ENCODE data around the gene ANKRD44. TPM values are rescaled to one million over a fixed set of nuclear protein-coding genes. Genes with fewer than 3 reads are reported as not detected.
A peak's percentile ranks its signal among the peaks of the same experiment; 100 is the strongest.

Gene ANKRD44
- total and polyA plus RNA-seq, 4 donors, result 25.9 to 63.5 (median 31.5) TPM

- WGBS (ENCODE audit: insufficient coverage), result 67% methylated on average over 2 of the region's 4 CpGs
Observed at GRCh38 chr2:197108758-197109157, 201.8 kb downstream of the ANKRD44 start.

GRCh38 chr2:197107291-197108269 is 203.0 kb downstream of the ANKRD44 start:
- H3K4me1 ChIP-seq (ENCODE audit: control insufficient read depth, insufficient read depth, low read length), result peaks cover 12% of the 10 kb centered on the region
- 89% methylated on average over 1 of the region's 2 CpGs for WGBS (ENCODE audit: insufficient coverage)
- no peaks in the 10 kb centered on the region for H3K27me3 ChIP-seq (ENCODE audit: control insufficient read depth, insufficient read depth, low read length)
- peak overlapping the region; percentile 45 for H3K27ac ChIP-seq (ENCODE audit: low read depth, low read length)
- H3K36me3 ChIP-seq (ENCODE audit: control insufficient read depth, insufficient read depth, low read length), result no peaks in the 10 kb centered on the region
- no peaks in the 10 kb centered on the region for H3K9me3 ChIP-seq (ENCODE audit: control insufficient read depth, insufficient read depth, low read length)
- H3K4me3 ChIP-seq (ENCODE audit: low read depth, low read length), result no peak overlapping the region
- DNase-seq (ENCODE audit: low read depth in 4 of 6, low spot score in 6 of 6), result peak in 1 of 6 donors; percentile 48

More at GRCh38 chr2:197108758-197109157, 201.8 kb downstream of the ANKRD44 start:
- Histone ChIP-seq H3K36me3 (ENCODE audit: control insufficient read depth, insufficient read depth, low read length) (no peaks in the 10 kb centered on the region), H3K9me3 (ENCODE audit: control insufficient read depth, insufficient read depth, low read length) (no peaks in the 10 kb centered on the region), H3K27me3 (ENCODE audit: control insufficient read depth, insufficient read depth, low read length) (no peaks in the 10 kb centered on the region), H3K4me1 (ENCODE audit: control insufficient read depth, insufficient read depth, low read length) (peaks cover 12% of the 10 kb centered on the region), H3K27ac (ENCODE audit: low read depth, low read length) (no peak overlapping the region), H3K4me3 (ENCODE audit: low read depth, low read length) (no peak overlapping the region)
- DNase-seq (ENCODE audit: low read depth in 4 of 6, low spot score in 6 of 6), result peak in 1 of 6 donors; percentile 45

GRCh38 chr2:197103363-197103762 is 207.2 kb downstream of the ANKRD44 start:
- Histone ChIP-seq H3K27ac (ENCODE audit: low read depth, low read length) (no peak overlapping the region), H3K27me3 (ENCODE audit: control insufficient read depth, insufficient read depth, low read length) (no peaks in the 10 kb centered on the region), H3K4me3 (ENCODE audit: low read depth, low read length) (no peak overlapping the region), H3K9me3 (ENCODE audit: control insufficient read depth, insufficient read depth, low read length) (no peaks in the 10 kb centered on the region), H3K36me3 (ENCODE audit: control insufficient read depth, insufficient read depth, low read length) (peaks cover 2% of the 10 kb centered on the region), H3K4me1 (ENCODE audit: control insufficient read depth, insufficient read depth, low read length) (peaks cover 4% of the 10 kb centered on the region)
- no peak for DNase-seq (ENCODE audit: low read depth in 4 of 6, low spot score in 6 of 6)
- WGBS (ENCODE audit: insufficient coverage), result no CpG with 5 or more reads among the region's 1 CpG

GRCh38 chr2:197102231-197102630 is 208.3 kb downstream of the ANKRD44 start:
- no peak overlapping the region for H3K27ac ChIP-seq (ENCODE audit: low read depth, low read length)
- H3K27me3 ChIP-seq (ENCODE audit: control insufficient read depth, insufficient read depth, low read length), result no peaks in the 10 kb centered on the region
- H3K4me1 ChIP-seq (ENCODE audit: control insufficient read depth, insufficient read depth, low read length), result no peaks in the 10 kb centered on the region
- DNase-seq (ENCODE audit: low read depth in 4 of 6, low spot score in 6 of 6), result no peak
- WGBS (ENCODE audit: insufficient coverage), result no CpG with 5 or more reads among the region's 1 CpG
- peaks cover 2% of the 10 kb centered on the region for H3K36me3 ChIP-seq (ENCODE audit: control insufficient read depth, insufficient read depth, low read length)
- H3K4me3 ChIP-seq (ENCODE audit: low read depth, low read length), result no peak overlapping the region
- no peaks in the 10 kb centered on the region for H3K9me3 ChIP-seq (ENCODE audit: control insufficient read depth, insufficient read depth, low read length)

GRCh38 chr2:197101519-197101918 is 209.1 kb downstream of the ANKRD44 start:
- no CpG with 5 or more reads among the region's 2 CpGs for WGBS (ENCODE audit: insufficient coverage)
- Histone ChIP-seq H3K9me3 (ENCODE audit: control insufficient read depth, insufficient read depth, low read length) (no peaks in the 10 kb centered on the region), H3K27me3 (ENCODE audit: control insufficient read depth, insufficient read depth, low read length) (no peaks in the 10 kb centered on the region), H3K4me3 (ENCODE audit: low read depth, low read length) (no peak overlapping the region), H3K27ac (ENCODE audit: low read depth, low read length) (no peak overlapping the region), H3K36me3 (ENCODE audit: control insufficient read depth, insufficient read depth, low read length) (peaks cover 2% of the 10 kb centered on the region), H3K4me1 (ENCODE audit: control insufficient read depth, insufficient read depth, low read length) (no peaks in the 10 kb centered on the region)
- no peak for DNase-seq (ENCODE audit: low read depth in 4 of 6, low spot score in 6 of 6)

GRCh38 chr2:197097578-197098366 is 212.8 kb downstream of the ANKRD44 start:
- Histone ChIP-seq H3K4me1 (ENCODE audit: control insufficient read depth, insufficient read depth, low read length) (no peaks in the 10 kb centered on the region), H3K27me3 (ENCODE audit: control insufficient read depth, insufficient read depth, low read length) (no peaks in the 10 kb centered on the region), H3K36me3 (ENCODE audit: control insufficient read depth, insufficient read depth, low read length) (peaks cover 2% of the 10 kb centered on the region), H3K9me3 (ENCODE audit: control insufficient read depth, insufficient read depth, low read length) (no peaks in the 10 kb centered on the region), H3K27ac (ENCODE audit: low read depth, low read length) (peak overlapping the region; percentile 38), H3K4me3 (ENCODE audit: low read depth, low read length) (no peak overlapping the region)
- WGBS (ENCODE audit: insufficient coverage), result 44% methylated on average over 5 of the region's 7 CpGs
- DNase-seq (ENCODE audit: low read depth in 4 of 6, low spot score in 6 of 6), result peak in 2 of 6 donors; percentile 48 to 81

- H3K4me3 ChIP-seq (ENCODE audit: low read depth, low read length), result no peak overlapping the region
- H3K27me3 ChIP-seq (ENCODE audit: control insufficient read depth, insufficient read depth, low read length), result no peaks in the 10 kb centered on the region
- 54% methylated on average over 2 of the region's 2 CpGs for WGBS (ENCODE audit: insufficient coverage)
- H3K36me3 ChIP-seq (ENCODE audit: control insufficient read depth, insufficient read depth, low read length), result peaks cover 2% of the 10 kb centered on the region
- no peak overlapping the region for H3K27ac ChIP-seq (ENCODE audit: low read depth, low read length)
- H3K4me1 ChIP-seq (ENCODE audit: control insufficient read depth, insufficient read depth, low read length), result no peaks in the 10 kb centered on the region
- H3K9me3 ChIP-seq (ENCODE audit: control insufficient read depth, insufficient read depth, low read length), result no peaks in the 10 kb centered on the region
- peak in 1 of 6 donors; percentile 44 for DNase-seq (ENCODE audit: low read depth in 4 of 6, low spot score in 6 of 6)
Observed at GRCh38 chr2:197096649-197097048, 213.9 kb downstream of the ANKRD44 start.

GRCh38 chr2:197092431-197092830 is 218.1 kb downstream of the ANKRD44 start:
- no peaks in the 10 kb centered on the region for H3K36me3 ChIP-seq (ENCODE audit: control insufficient read depth, insufficient read depth, low read length)
- no CpG with 5 or more reads among the region's 4 CpGs for WGBS (ENCODE audit: insufficient coverage)
- peak in 2 of 6 donors; percentile 60 to 94 for DNase-seq (ENCODE audit: low read depth in 4 of 6, low spot score in 6 of 6)
- H3K4me3 ChIP-seq (ENCODE audit: low read depth, low read length), result no peak overlapping the region
- no peaks in the 10 kb centered on the region for H3K27me3 ChIP-seq (ENCODE audit: control insufficient read depth, insufficient read depth, low read length)
- H3K4me1 ChIP-seq (ENCODE audit: control insufficient read depth, insufficient read depth, low read length), result peaks cover 6% of the 10 kb centered on the region
- H3K27ac ChIP-seq (ENCODE audit: low read depth, low read length), result no peak overlapping the region
- H3K9me3 ChIP-seq (ENCODE audit: control insufficient read depth, insufficient read depth, low read length), result no peaks in the 10 kb centered on the region

- no peak overlapping the region for H3K4me3 ChIP-seq (ENCODE audit: low read depth, low read length)
- no peaks in the 10 kb centered on the region for H3K9me3 ChIP-seq (ENCODE audit: control insufficient read depth, insufficient read depth, low read length)
- WGBS (ENCODE audit: insufficient coverage), result 49% methylated on average over 9 of the region's 10 CpGs
- H3K27me3 ChIP-seq (ENCODE audit: control insufficient read depth, insufficient read depth, low read length), result no peaks in the 10 kb centered on the region
- H3K4me1 ChIP-seq (ENCODE audit: control insufficient read depth, insufficient read depth, low read length), result peaks cover 6% of the 10 kb centered on the region
- no peak overlapping the region for H3K27ac ChIP-seq (ENCODE audit: low read depth, low read length)
- no peaks in the 10 kb centered on the region for H3K36me3 ChIP-seq (ENCODE audit: control insufficient read depth, insufficient read depth, low read length)
- DNase-seq (ENCODE audit: low read depth in 4 of 6, low spot score in 6 of 6), result peak in 2 of 6 donors; percentile 63 to 72
Observed at GRCh38 chr2:197090742-197091367, 219.7 kb downstream of the ANKRD44 start.

Data from spinal cord (tissue), 10 donors.